PFSK-1 (cell line): ENCODE results near the gene WDR20.

ENCODE experiments used
- FOXP2 ChIP-seq: optimal IDR thresholded peaks from 2 replicates; pipeline ENCODE3; 2011; ENCODE audit warnings: borderline replicate concordance, control low read depth, inconsistent platforms; ENCODE audit not compliant: insufficient read depth; ENCODE audit errors: extremely low read length, extremely low read depth
- POLR2AphosphoS5 ChIP-seq: IDR thresholded peaks from 2 replicates; pipeline ENCODE4 v1.6.1; 2012; ENCODE audit warnings: low read depth, mild to moderate bottlenecking, control low read depth, low read length, moderate library complexity
- SIN3A ChIP-seq: IDR thresholded peaks from 2 replicates; pipeline ENCODE4 v1.6.1; 2012; ENCODE audit warnings: mild to moderate bottlenecking, low read length, moderate library complexity, borderline replicate concordance; ENCODE audit not compliant: insufficient read depth
- TAF1 ChIP-seq: IDR thresholded peaks from 2 replicates; pipeline ENCODE4 v1.6.1; 2012; ENCODE audit warnings: low read length, control low read depth, borderline replicate concordance; ENCODE audit not compliant: insufficient read depth
- TF ChIP-seq, protein P1 (sequence below), 2 experiments: IDR thresholded peaks; 2 replicates each; pipeline versions ENCODE4 v1.6.1 to v1.8.0; 2011 to 2012; ENCODE audit warnings: low read depth in 2 of 2, low read length in 2 of 2, control low read depth in 1 of 2, inconsistent platforms in 1 of 2, mild to moderate bottlenecking in 1 of 2, moderate library complexity in 1 of 2; ENCODE audit not compliant: insufficient read depth in 1 of 2

Gene WDR20

DNA sequence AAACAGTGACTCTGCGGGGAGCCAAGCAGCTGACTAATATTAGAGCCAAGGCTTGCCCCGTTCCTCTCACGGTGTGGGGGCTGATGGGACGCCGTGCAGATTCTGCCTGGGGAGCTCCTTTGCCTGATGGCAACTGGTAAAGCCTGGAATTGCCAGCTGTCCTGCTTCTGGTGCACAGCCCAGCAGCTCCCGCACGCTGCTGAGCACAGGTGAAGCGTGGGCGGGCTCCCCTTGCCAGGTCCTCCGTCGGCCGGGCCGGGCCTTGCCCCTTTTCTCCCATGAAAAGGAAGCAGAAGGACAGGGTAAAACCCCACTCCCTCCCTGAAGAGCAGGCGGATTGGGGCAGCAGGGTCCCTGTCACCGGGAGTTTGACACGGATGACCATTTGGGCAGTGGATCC lies 79.0 kb downstream of the WDR20 start:
- TF ChIP-seq TAF1 (no peak), SIN3A (no peak), POLR2AphosphoS5 (no peak), FOXP2 (no peak)
- TF ChIP-seq, protein P1, sequence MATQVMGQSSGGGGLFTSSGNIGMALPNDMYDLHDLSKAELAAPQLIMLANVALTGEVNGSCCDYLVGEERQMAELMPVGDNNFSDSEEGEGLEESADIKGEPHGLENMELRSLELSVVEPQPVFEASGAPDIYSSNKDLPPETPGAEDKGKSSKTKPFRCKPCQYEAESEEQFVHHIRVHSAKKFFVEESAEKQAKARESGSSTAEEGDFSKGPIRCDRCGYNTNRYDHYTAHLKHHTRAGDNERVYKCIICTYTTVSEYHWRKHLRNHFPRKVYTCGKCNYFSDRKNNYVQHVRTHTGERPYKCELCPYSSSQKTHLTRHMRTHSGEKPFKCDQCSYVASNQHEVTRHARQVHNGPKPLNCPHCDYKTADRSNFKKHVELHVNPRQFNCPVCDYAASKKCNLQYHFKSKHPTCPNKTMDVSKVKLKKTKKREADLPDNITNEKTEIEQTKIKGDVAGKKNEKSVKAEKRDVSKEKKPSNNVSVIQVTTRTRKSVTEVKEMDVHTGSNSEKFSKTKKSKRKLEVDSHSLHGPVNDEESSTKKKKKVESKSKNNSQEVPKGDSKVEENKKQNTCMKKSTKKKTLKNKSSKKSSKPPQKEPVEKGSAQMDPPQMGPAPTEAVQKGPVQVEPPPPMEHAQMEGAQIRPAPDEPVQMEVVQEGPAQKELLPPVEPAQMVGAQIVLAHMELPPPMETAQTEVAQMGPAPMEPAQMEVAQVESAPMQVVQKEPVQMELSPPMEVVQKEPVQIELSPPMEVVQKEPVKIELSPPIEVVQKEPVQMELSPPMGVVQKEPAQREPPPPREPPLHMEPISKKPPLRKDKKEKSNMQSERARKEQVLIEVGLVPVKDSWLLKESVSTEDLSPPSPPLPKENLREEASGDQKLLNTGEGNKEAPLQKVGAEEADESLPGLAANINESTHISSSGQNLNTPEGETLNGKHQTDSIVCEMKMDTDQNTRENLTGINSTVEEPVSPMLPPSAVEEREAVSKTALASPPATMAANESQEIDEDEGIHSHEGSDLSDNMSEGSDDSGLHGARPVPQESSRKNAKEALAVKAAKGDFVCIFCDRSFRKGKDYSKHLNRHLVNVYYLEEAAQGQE (IDR thresholded peaks at IDR 0.05; ENCODE audit: insufficient read depth in 1 of 2, low read depth in 2 of 2, low read length in 2 of 2), result no peak

DNA sequence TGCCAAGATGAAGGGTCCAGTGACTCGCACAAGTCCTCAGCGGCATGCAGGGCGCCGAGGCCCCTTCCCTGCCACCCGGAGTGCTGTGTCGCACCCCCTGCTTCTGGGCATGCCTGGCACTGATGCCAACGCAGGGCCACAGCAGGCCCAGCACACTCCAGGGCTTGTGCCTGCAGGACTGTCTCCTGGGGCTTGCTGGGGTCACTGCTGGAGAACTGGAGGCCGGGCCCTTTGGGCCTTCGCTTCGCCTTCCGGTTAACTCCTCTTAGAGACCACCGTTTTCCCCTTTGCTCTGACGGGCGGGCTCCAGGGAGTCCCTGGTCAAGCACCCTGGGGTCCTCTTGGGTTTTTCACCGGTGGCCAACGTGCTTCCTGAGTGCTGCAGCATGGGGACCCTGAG lies 79.6 kb downstream of the WDR20 start:
- TF ChIP-seq, protein P1 (IDR thresholded peaks at IDR 0.05; ENCODE audit: insufficient read depth in 1 of 2, low read depth in 2 of 2, low read length in 2 of 2), result no peak
- TF ChIP-seq FOXP2 (no peak), SIN3A (no peak), TAF1 (no peak), POLR2AphosphoS5 (no peak)

DNA sequence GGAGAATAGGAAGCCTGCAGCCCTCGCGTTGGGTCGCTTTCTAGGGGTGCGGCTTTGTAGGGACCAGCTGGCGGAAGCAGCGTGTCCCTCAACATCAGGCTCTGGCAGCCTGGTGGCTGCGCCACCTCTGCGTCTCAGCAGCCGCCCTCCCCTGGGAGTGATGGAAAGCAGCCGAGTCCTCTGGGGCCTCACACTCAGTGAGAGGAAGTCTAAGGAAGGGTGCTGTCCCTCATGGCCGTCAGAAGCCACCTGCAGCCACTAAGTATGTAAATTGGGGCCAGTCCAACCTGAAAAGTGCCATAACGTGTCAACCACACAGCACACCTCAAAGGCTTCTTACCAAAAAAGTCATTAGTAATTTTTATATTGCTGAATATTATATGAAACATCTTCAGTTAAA lies 80.3 kb downstream of the WDR20 start:
- no peak for TF ChIP-seq POLR2AphosphoS5
- no peak for TF ChIP-seq TAF1
- no peak for TF ChIP-seq FOXP2
- TF ChIP-seq, protein P1 (IDR thresholded peaks at IDR 0.05; ENCODE audit: insufficient read depth in 1 of 2, low read depth in 2 of 2, low read length in 2 of 2), result no peak
- TF ChIP-seq SIN3A, result no peak

DNA sequence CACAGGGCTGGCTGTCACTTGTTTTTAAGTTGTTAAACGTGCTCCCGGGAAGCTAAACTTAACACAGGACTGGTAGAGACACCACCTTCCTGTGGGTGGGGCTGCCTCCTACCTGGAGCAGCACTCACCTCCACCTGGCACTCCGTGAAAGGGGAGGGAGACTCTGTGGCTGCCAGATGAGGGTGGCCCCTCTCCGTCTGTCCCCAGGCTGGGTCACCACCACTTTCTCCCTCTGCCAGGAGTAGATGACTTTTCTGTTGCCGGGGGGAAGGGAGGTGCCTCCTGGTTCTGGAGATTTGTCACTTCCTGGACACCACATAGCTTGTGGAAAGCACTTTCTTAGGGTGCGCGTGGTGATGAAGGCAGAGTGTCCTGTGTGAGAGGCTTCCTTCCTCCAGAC lies 81.3 kb downstream of the WDR20 start:
- TF ChIP-seq, protein P1 (IDR thresholded peaks at IDR 0.05; ENCODE audit: insufficient read depth in 1 of 2, low read depth in 2 of 2, low read length in 2 of 2), result no peak
- TF ChIP-seq FOXP2 (no peak), TAF1 (no peak), POLR2AphosphoS5 (no peak), SIN3A (no peak)
